ENCODE results near the gene TAS2R4. TPM values are rescaled to one million over a fixed set of nuclear protein-coding genes. Genes with fewer than 3 reads are reported as not detected.
A peak's percentile ranks its signal among the peaks of the same experiment; 100 is the strongest.

Gene TAS2R4, protein sequence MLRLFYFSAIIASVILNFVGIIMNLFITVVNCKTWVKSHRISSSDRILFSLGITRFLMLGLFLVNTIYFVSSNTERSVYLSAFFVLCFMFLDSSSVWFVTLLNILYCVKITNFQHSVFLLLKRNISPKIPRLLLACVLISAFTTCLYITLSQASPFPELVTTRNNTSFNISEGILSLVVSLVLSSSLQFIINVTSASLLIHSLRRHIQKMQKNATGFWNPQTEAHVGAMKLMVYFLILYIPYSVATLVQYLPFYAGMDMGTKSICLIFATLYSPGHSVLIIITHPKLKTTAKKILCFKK
- 1 to 10 TPM in 3 of 4 donors, not detected in 1; 1.9 to 5.6 (median 3.3) TPM for total RNA-seq

DNA sequence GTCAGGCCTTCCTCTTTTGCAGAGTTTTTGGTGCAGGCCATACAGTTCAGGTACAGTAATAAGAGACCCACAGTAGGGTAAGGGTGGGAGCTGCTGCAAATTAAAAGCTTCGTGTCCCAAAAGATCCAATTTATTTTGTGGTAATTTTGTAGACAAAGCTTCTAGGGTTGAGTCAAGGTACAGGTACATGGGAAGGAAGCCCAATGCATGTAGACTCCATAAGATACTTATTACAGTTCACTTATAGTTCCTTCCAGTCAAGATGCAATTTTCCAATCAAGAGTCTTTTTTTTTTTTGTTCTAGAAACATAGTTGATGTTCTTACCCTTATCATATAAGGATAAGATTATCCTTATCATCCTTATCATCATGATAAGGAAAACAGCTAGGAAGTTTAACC, at the start of gene TAS2R4:
Gene TAS2R4, plus strand, starts transcription at position 301 of the 400 bp plus-strand sequence. CDS start 1,815 bp downstream, outside the sequence.
- no peak for DNase-seq
- Histone ChIP-seq H3K4me3 (no peak within 1 kb of the TSS), H3K9me3 (no peaks in the 10 kb centered on the region), H3K27ac (no peak within 1 kb of the TSS), H3K4me1 (no peaks in the 10 kb centered on the region), H3K27me3 (no peaks in the 10 kb centered on the region), H3K36me3 (peaks cover 0 to 10% (median 0%) of the 10 kb centered on the region in 3 donors)
- TF ChIP-seq POLR2A (IDR thresholded peaks at IDR 0.05) (no peak), CTCF (IDR thresholded peaks at IDR 0.05) (no peak)

GRCh38 chr7:141729020-141729419, 47.5 kb upstream of the TAS2R4 start:
- Histone ChIP-seq H3K36me3 (no peaks in the 10 kb centered on the region), H3K4me1 (no peaks in the 10 kb centered on the region), H3K27ac (no peak overlapping the region), H3K27me3 (no peaks in the 10 kb centered on the region), H3K9me3 (no peaks in the 10 kb centered on the region), H3K4me3 (no peak overlapping the region)
- TF ChIP-seq CTCF (IDR thresholded peaks at IDR 0.05) = no peak
- TF ChIP-seq POLR2A (IDR thresholded peaks at IDR 0.05) = no peak
- no peak for DNase-seq

- TF ChIP-seq POLR2A (IDR thresholded peaks at IDR 0.05) (no peak), CTCF (IDR thresholded peaks at IDR 0.05) (no peak)
- Histone ChIP-seq H3K4me3 (no peak overlapping the region), H3K27me3 (no peaks in the 10 kb centered on the region), H3K9me3 (no peaks in the 10 kb centered on the region), H3K27ac (no peak overlapping the region), H3K4me1 (no peaks in the 10 kb centered on the region), H3K36me3 (no peaks in the 10 kb centered on the region)
- no peak for DNase-seq
Observed at GRCh38 chr7:141731476-141732149, 44.9 kb upstream of the TAS2R4 start.

- DNase-seq = peak; percentile 20 to 64 (median 50)
- H3K9me3 ChIP-seq = no peaks in the 10 kb centered on the region
- peak overlapping the region; percentile 61 to 91 (median 75) for H3K4me3 ChIP-seq
- H3K27me3 ChIP-seq = no peaks in the 10 kb centered on the region
- peaks cover 0 to 27% (median 3%) of the 10 kb centered on the region in 4 donors for H3K4me1 ChIP-seq
- no peak for TF ChIP-seq CTCF (IDR thresholded peaks at IDR 0.05)
- no peak for TF ChIP-seq POLR2A (IDR thresholded peaks at IDR 0.05)
- H3K27ac ChIP-seq = peak overlapping the region; percentile 76 to 86 (median 80)
- peaks cover 0 to 21% (median 0%) of the 10 kb centered on the region in 3 donors for H3K36me3 ChIP-seq
Observed at GRCh38 chr7:141737118-141737835, 39.2 kb upstream of the TAS2R4 start.

DNA sequence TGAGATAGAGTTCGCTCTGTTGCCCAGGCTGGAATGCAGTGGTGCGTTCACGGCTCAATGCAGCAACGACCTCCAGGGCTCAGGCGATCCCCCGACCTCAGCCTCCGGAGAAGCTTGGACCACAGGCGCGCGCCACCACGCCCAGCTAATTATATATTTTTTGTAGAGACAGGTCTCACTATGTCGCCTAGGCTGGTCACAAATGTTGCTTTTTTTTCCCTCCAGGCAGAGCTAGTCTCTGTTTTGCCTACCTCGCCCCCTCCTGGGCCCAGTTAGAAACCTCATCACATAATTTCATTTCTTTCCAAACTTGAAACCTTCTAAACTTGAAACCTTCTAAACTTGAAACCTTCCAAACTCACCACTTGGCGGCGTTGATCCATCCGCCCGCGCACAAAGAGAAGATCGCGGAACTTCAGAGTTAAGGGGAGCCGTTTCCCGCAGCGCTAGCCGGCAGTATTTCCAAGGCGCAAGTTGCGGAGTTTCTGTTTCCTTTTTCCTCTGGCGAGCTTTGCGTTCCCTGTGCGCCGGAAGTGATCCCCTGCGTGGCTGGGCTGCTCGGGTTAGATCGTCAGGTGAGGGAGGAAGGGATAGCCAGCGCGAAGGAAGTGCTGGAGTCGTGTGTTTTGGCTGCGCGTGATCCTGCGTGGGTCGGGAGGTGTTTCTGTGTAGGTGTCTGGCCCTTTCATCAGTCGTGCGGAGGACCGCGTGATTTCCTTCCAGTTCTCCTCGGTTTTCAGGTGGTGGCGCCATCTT, 38.5 kb upstream of the TAS2R4 start, which contains the start of gene SSBP1:
Gene SSBP1, plus strand, starts transcription at position 523 of the 756 bp plus-strand sequence. CDS start 809 bp downstream, outside the sequence.
- Histone ChIP-seq H3K27ac (peak within 1 kb of the TSS; percentile 76 to 86 (median 80)), H3K36me3 (peaks cover 0 to 28% (median 0%) of the 10 kb centered on the region in 3 donors), H3K4me1 (peaks cover 0 to 27% (median 3%) of the 10 kb centered on the region in 4 donors), H3K4me3 (peak within 1 kb of the TSS; percentile 61 to 91 (median 75)), H3K27me3 (no peaks in the 10 kb centered on the region), H3K9me3 (no peaks in the 10 kb centered on the region)
- peak; percentile 87 to 96 (median 91) for DNase-seq
- peak; percentile 54 to 87 (median 76) for TF ChIP-seq CTCF (IDR thresholded peaks at IDR 0.05)
- TF ChIP-seq POLR2A (IDR thresholded peaks at IDR 0.05) = peak; percentile 45 to 57

All from Peyer's patch (tissue), 4 donors.